IPS-20b (cell line): ENCODE data around the gene HEATR5B.
"Not testable (repeated sequence)": the region's sequence is repeated elsewhere in the genome, so short reads cannot be mapped to it uniquely, and the experiment has no call there.

Experiments used
- H3K27ac ChIP-seq: one replicate; pipeline ENCODE4 v1.5.1; 2013; ENCODE audit warnings: low read length
- H3K27me3 ChIP-seq: 2 replicates; pipeline ENCODE4 v1.6.1; 2013; ENCODE audit warnings: mild to moderate bottlenecking, low read length, inconsistent platforms; ENCODE audit not compliant: insufficient read depth
- H3K36me3 ChIP-seq: 2 replicates; pipeline ENCODE4 v1.6.1; 2013; ENCODE audit warnings: low read depth, mild to moderate bottlenecking, inconsistent platforms, low read length, moderate library complexity; ENCODE audit not compliant: insufficient read depth
- H3K4me1 ChIP-seq: 2 replicates; pipeline ENCODE4 v1.6.1; 2013; ENCODE audit warnings: mild to moderate bottlenecking, control low read depth, inconsistent platforms, low read length, moderate library complexity; ENCODE audit not compliant: insufficient read depth
- H3K4me3 ChIP-seq: 2 replicates; pipeline ENCODE4 v1.5.1; 2013; ENCODE audit warnings: mild to moderate bottlenecking, low read length, inconsistent platforms
- H3K9ac ChIP-seq: 2 replicates; pipeline ENCODE4 v1.6.1; 2013; ENCODE audit warnings: low read depth, mild to moderate bottlenecking, inconsistent platforms, low read length, moderate library complexity
- H3K9me3 ChIP-seq: 2 replicates; pipeline ENCODE4 v1.6.1; 2013; ENCODE audit warnings: mild to moderate bottlenecking, low read depth, low read length, inconsistent platforms; ENCODE audit not compliant: insufficient read depth

Gene HEATR5B

DNA sequence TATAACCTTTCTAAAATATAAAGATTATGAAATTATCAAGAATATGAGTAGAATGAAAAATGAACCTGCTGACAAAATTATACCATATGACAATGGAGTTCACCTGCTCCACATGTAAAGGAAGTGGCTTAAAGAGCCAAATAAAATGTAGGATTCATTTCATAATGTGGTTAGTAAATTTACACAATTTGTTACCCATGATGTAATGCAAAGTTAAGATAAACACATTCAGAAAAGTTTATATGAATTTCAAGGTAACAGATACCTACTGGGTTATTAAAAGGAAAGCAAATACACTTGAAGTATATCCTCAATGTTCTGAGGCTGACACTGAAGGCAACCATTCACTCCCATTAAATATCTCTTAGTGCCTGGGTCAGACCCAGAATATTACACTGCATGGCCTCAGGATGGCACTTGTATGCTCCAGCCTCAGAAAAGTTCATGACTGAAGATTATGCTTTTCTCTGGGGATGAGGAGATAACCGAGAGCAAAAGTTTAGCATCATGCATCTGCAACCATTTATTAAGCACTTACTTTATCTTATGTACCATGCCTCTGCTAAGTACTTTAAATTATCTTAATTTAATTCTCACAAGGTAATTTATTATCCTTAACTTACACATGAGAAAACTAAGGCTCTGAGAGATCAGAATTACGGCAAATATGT, 124.0 kb downstream of the HEATR5B start:
- no peak overlapping the region for H3K9ac ChIP-seq
- H3K4me1 ChIP-seq = peaks cover 38% of the 10 kb centered on the region
- no peaks in the 10 kb centered on the region for H3K27me3 ChIP-seq
- H3K36me3 ChIP-seq = no peaks in the 10 kb centered on the region
- H3K27ac ChIP-seq = no peak overlapping the region
- H3K4me3 ChIP-seq = no peak overlapping the region
- no peaks in the 10 kb centered on the region for H3K9me3 ChIP-seq

DNA sequence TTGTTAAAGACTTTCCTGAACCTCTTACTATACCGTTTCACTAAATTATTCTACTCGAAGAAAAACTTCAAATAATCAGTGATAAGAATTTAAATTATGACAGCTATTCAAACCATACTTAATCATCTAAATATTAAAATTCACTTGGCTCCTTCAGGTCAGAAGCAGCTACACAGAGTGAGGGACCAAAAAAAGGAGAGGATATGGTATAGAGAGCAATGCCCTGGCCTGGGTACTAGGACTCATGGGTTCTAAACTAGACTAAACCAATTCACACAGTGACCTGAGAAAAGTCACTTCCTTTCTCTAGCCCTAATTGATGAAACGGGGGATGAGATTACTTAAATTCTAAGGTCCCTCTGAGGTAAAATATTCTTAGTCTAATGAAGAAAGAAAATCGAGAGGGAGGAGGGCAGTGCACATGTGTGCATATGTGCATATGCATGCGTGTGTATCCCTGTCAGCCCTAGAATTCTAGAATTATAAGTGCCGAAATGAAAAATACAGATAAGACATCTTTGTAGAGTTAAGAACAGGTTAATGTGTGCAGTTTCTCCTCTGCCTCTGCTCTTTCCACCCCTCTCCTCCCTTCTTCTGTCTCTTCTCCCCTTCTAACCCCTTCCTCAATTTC, 129.1 kb downstream of the HEATR5B start:
- no peaks in the 10 kb centered on the region for H3K36me3 ChIP-seq
- H3K4me3 ChIP-seq = no peak overlapping the region
- H3K9me3 ChIP-seq = no peaks in the 10 kb centered on the region
- peaks cover 39% of the 10 kb centered on the region for H3K4me1 ChIP-seq
- no peak overlapping the region for H3K27ac ChIP-seq
- H3K27me3 ChIP-seq = no peaks in the 10 kb centered on the region
- no peak overlapping the region for H3K9ac ChIP-seq

DNA sequence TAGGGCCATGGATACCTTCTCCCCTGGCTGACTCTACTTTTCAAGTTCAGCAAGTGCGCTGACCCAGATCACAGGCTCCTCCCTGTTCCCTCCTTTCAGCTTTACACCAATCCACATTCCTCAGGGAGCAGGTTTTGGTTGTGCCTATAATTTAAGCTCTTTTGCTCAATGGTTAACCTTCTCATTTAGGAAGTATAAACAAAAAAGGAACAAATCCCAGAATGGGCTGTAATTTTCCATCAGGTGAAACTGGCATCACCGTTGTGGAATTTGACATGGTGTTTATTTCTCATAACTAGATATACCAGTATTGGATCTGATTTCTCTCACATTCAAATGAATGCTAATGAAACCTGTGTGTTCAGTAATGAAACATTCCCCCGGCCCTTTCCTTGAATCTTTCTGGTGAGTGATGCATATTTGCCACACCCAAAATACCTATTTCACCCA, 131.4 kb downstream of the HEATR5B start:
- Histone ChIP-seq H3K9me3 (no peaks in the 10 kb centered on the region), H3K27me3 (no peaks in the 10 kb centered on the region), H3K4me1 (peaks cover 39% of the 10 kb centered on the region), H3K9ac (no peak overlapping the region), H3K36me3 (no peaks in the 10 kb centered on the region), H3K4me3 (no peak overlapping the region), H3K27ac (no peak overlapping the region)

- Histone ChIP-seq H3K4me3 (no peak overlapping the region), H3K27ac (no peak overlapping the region)
Observed at GRCh38 chr2:36951574-36951973, 132.6 kb downstream of the HEATR5B start.

GRCh38 chr2:36951027-36951518, 133.1 kb downstream of the HEATR5B start:
- Histone ChIP-seq H3K4me1 (peaks cover 30% of the 10 kb centered on the region), H3K27me3 (no peaks in the 10 kb centered on the region), H3K9me3 (no peaks in the 10 kb centered on the region), H3K4me3 (no peak overlapping the region), H3K36me3 (no peaks in the 10 kb centered on the region), H3K27ac (no peak overlapping the region), H3K9ac (no peak overlapping the region)

More at GRCh38 chr2:36951574-36951973, 132.6 kb downstream of the HEATR5B start:
- H3K27me3 ChIP-seq = no peaks in the 10 kb centered on the region
- no peaks in the 10 kb centered on the region for H3K9me3 ChIP-seq
- H3K36me3 ChIP-seq = no peaks in the 10 kb centered on the region
- no peak overlapping the region for H3K9ac ChIP-seq
- peaks cover 33% of the 10 kb centered on the region for H3K4me1 ChIP-seq

- H3K27ac ChIP-seq = no peak overlapping the region
- H3K9me3 ChIP-seq = no peaks in the 10 kb centered on the region
- no peaks in the 10 kb centered on the region for H3K36me3 ChIP-seq
- peaks cover 26% of the 10 kb centered on the region for H3K4me1 ChIP-seq
- no peaks in the 10 kb centered on the region for H3K27me3 ChIP-seq
- no peak overlapping the region for H3K4me3 ChIP-seq
- H3K9ac ChIP-seq = no peak overlapping the region
Observed at GRCh38 chr2:36949845-36950244, 134.3 kb downstream of the HEATR5B start.

GRCh38 chr2:36945240-36945639, 138.9 kb downstream of the HEATR5B start:
- not testable (repeated sequence) for H3K4me1 ChIP-seq, H3K27ac ChIP-seq, H3K27me3 ChIP-seq, H3K9me3 ChIP-seq, H3K9ac ChIP-seq, H3K4me3 ChIP-seq, H3K36me3 ChIP-seq

GRCh38 chr2:36941867-36942266, 142.3 kb downstream of the HEATR5B start:
- Histone ChIP-seq H3K9me3 (no peaks in the 10 kb centered on the region), H3K27ac (no peak overlapping the region), H3K9ac (no peak overlapping the region), H3K27me3 (no peaks in the 10 kb centered on the region), H3K4me1 (no peaks in the 10 kb centered on the region), H3K36me3 (no peaks in the 10 kb centered on the region), H3K4me3 (no peak overlapping the region)

DNA sequence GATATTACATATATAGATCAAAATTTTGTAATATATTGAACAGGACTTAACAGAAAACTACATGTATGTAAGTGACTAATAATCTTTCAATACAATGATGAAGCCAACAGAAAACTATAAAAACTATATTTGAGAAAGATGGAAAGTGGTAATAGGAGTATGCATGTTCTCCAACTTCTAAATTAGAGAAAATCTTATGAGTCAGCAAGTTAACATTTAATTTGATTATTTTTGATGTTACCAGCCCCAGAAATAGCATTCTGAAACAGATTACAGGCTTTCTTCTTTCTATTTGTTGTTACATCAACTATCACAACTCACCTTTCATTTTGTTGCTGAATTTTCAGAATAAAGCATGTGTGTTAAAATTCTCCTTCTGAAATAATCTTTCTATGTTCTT, 147.6 kb downstream of the HEATR5B start:
- not testable (repeated sequence) for H3K4me3 ChIP-seq, H3K9ac ChIP-seq, H3K9me3 ChIP-seq, H3K27ac ChIP-seq, H3K36me3 ChIP-seq, H3K4me1 ChIP-seq, H3K27me3 ChIP-seq

DNA sequence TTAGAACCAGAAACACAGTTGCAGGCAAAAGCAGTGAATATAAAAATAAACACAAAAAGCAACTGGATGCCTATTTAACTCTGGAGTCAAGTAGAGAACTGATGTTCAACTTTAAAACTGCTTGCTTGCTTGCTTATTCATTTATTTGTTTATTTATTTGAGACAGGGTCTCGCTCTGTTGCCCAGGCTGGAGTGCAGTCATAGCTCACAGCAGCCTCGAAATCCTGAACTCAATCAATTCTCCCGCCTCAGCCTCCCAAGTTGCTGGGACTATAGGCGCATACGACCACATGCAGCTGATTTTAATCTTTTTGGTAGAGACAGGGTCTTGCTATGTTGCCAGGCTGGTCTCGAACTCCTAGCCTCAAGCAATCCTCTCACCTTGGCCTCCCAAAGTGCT, 152.5 kb downstream of the HEATR5B start:
- H3K4me3 ChIP-seq, H3K27me3 ChIP-seq, H3K36me3 ChIP-seq, H3K9ac ChIP-seq, H3K9me3 ChIP-seq, H3K27ac ChIP-seq, H3K4me1 ChIP-seq: not testable (repeated sequence)
